H9 (cell line): Measurements from ENCODE around the gene CP. TPM values are rescaled to one million over a fixed set of nuclear protein-coding genes. Genes with fewer than 3 reads are reported as not detected.

Experiments
- DNase-seq: peaks from one replicate; pipeline ENCODE4 v3.0.0-alpha.2; 2017
- H2AFZ ChIP-seq: one replicate; pipeline ENCODE4 v1.6.1; 2013; ENCODE audit warnings: mild to moderate bottlenecking, low read length, control low read depth, moderate library complexity
- H2AK5ac ChIP-seq: 2 replicates; pipeline ENCODE4 v1.6.1; 2013; ENCODE audit warnings: low read length, control low read depth, mixed read lengths; ENCODE audit not compliant: insufficient read length
- H2BK120ac ChIP-seq: one replicate; pipeline ENCODE4 v1.6.1; 2013; ENCODE audit warnings: low read depth, mild to moderate bottlenecking, low read length, control low read depth, inconsistent platforms; ENCODE audit not compliant: poor library complexity, severe bottlenecking
- H2BK12ac ChIP-seq: 2 replicates; pipeline ENCODE4 v1.6.1; 2013; ENCODE audit warnings: low read length, control low read depth, mixed read lengths, low read depth; ENCODE audit not compliant: insufficient read length
- H2BK15ac ChIP-seq: 2 replicates; pipeline ENCODE4 v1.6.1; 2013; ENCODE audit warnings: low read depth, low read length, control low read depth
- H2BK20ac ChIP-seq: one replicate; pipeline ENCODE4 v1.6.1; 2013; ENCODE audit warnings: low read depth, mild to moderate bottlenecking, low read length, control low read depth, inconsistent platforms; ENCODE audit not compliant: poor library complexity, severe bottlenecking
- H2BK5ac ChIP-seq: 2 replicates; pipeline ENCODE4 v1.6.1; 2013; ENCODE audit warnings: low read length, control low read depth, mixed read lengths; ENCODE audit not compliant: insufficient read length
- H3K14ac ChIP-seq: 2 replicates; pipeline ENCODE4 v1.6.1; 2013; ENCODE audit warnings: low read length, control low read depth; ENCODE audit not compliant: insufficient read depth
- H3K18ac ChIP-seq: 2 replicates; pipeline ENCODE4 v1.6.1; 2013; ENCODE audit warnings: low read depth, mild to moderate bottlenecking, mixed read lengths, low read length, control low read depth; ENCODE audit not compliant: insufficient read length
- H3K23ac ChIP-seq: 2 replicates; pipeline ENCODE4 v1.6.1; 2013; ENCODE audit warnings: low read length, control low read depth, mixed read lengths, low read depth; ENCODE audit not compliant: insufficient read length
- H3K23me2 ChIP-seq: 2 replicates; pipeline ENCODE4 v1.6.1; 2013; ENCODE audit warnings: low read depth, mild to moderate bottlenecking, mixed read lengths, low read length, control low read depth; ENCODE audit not compliant: insufficient read length, poor library complexity, severe bottlenecking
- H3K27ac ChIP-seq: 2 replicates; pipeline ENCODE4 v1.5.1; 2013; ENCODE audit warnings: low read length, control low read depth, mixed read lengths, low read depth; ENCODE audit not compliant: insufficient read length
- H3K27me3 ChIP-seq: 2 replicates; pipeline ENCODE4 v1.6.1; 2013; ENCODE audit warnings: low read length, control low read depth, inconsistent platforms; ENCODE audit not compliant: insufficient read depth
- H3K4ac ChIP-seq: 2 replicates; pipeline ENCODE4 v1.6.1; 2013; ENCODE audit warnings: low read depth, mild to moderate bottlenecking, control low read depth, inconsistent platforms, low read length, moderate library complexity
- H3K4me1 ChIP-seq: 2 replicates; pipeline ENCODE4 v1.6.1; 2013; ENCODE audit warnings: low read length, control low read depth, inconsistent platforms; ENCODE audit not compliant: insufficient read depth
- H3K4me2 ChIP-seq: 2 replicates; pipeline ENCODE4 v1.6.1; 2013; ENCODE audit warnings: low read length, control low read depth, mixed read lengths; ENCODE audit not compliant: insufficient read length, insufficient read depth
- H3K56ac ChIP-seq: 2 replicates; pipeline ENCODE4 v1.6.1; 2013; ENCODE audit warnings: low read depth, mild to moderate bottlenecking, mixed read lengths, low read length, control low read depth; ENCODE audit not compliant: insufficient read length
- H3K79me1 ChIP-seq: 2 replicates; pipeline ENCODE4 v1.6.1; 2013; ENCODE audit warnings: low read depth, mild to moderate bottlenecking, moderate library complexity, low read length, control low read depth, inconsistent platforms; ENCODE audit not compliant: insufficient read depth, poor library complexity, severe bottlenecking
- H3K79me2 ChIP-seq: 2 replicates; pipeline ENCODE4 v1.6.1; 2013; ENCODE audit warnings: low read length, control low read depth, inconsistent platforms; ENCODE audit not compliant: insufficient read depth
- H3K9ac ChIP-seq: 2 replicates; pipeline ENCODE4 v1.6.1; 2013; ENCODE audit warnings: low read length, control low read depth, mixed read lengths; ENCODE audit not compliant: insufficient read length; ENCODE audit errors: extremely low read depth
- H3K9me3 ChIP-seq: one replicate; pipeline ENCODE4 v1.6.1; 2013; ENCODE audit warnings: low read depth, low read length, inconsistent platforms; ENCODE audit not compliant: control insufficient read depth
- H3T11ph ChIP-seq: one replicate; pipeline ENCODE4 v1.6.1; 2013; ENCODE audit warnings: mild to moderate bottlenecking, low read length, control low read depth, inconsistent platforms
- H4K20me1 ChIP-seq: one replicate; pipeline ENCODE4 v1.6.1; 2013; ENCODE audit not compliant: control insufficient read depth, insufficient read length, insufficient read depth
- H4K5ac ChIP-seq: 2 replicates; pipeline ENCODE4 v1.6.1; 2013; ENCODE audit warnings: low read depth, mild to moderate bottlenecking, mixed read lengths, low read length, control low read depth; ENCODE audit not compliant: insufficient read length
- H4K8ac ChIP-seq: replicated peaks from 2 replicates; pipeline ENCODE4 v1.6.1; 2013; ENCODE audit warnings: low read length, control low read depth, mixed read lengths, low read depth; ENCODE audit not compliant: insufficient read length
- H4K91ac ChIP-seq: 2 replicates; pipeline ENCODE4 v1.6.1; 2013; ENCODE audit warnings: low read depth, mild to moderate bottlenecking, moderate library complexity, mixed read lengths, low read length, control low read depth; ENCODE audit not compliant: insufficient read length
- H3K27ac Mint-ChIP-seq, 3 experiments: 2 replicates in 2 of 3; 3 replicates in 1 of 3; pipeline ENCODE4 v1.8.0; 2020 to 2021; ENCODE audit warnings: mixed read lengths in 3 of 3, mild to moderate bottlenecking in 1 of 3, moderate library complexity in 1 of 3
- H3K27me3 Mint-ChIP-seq: 2 replicates; pipeline ENCODE4 v1.8.0; 2021; ENCODE audit warnings: low read depth, mild to moderate bottlenecking, moderate library complexity, mixed read lengths
- H3K36me3 Mint-ChIP-seq, 3 experiments: 2 replicates in 2 of 3; 3 replicates in 1 of 3; pipeline ENCODE4 v1.8.0; 2020 to 2021; ENCODE audit warnings: low read depth in 3 of 3, mixed read lengths in 3 of 3; ENCODE audit not compliant: insufficient read depth in 1 of 3
- H3K4me1 Mint-ChIP-seq, 2 experiments: 2 replicates each; pipeline ENCODE4 v1.8.0; 2020; ENCODE audit warnings: mixed read lengths in 2 of 2
- H3K4me3 Mint-ChIP-seq, 2 experiments: 2 replicates in 1 of 2; 3 replicates in 1 of 2; pipeline ENCODE4 v1.8.0; 2020 to 2021; ENCODE audit warnings: mild to moderate bottlenecking in 2 of 2, mixed read lengths in 2 of 2, moderate library complexity in 1 of 2
- H3K9me3 Mint-ChIP-seq, 2 experiments: 2 replicates in 1 of 2; 3 replicates in 1 of 2; pipeline ENCODE4 v1.8.0; 2020; ENCODE audit warnings: mild to moderate bottlenecking in 2 of 2, mixed read lengths in 2 of 2, moderate library complexity in 1 of 2
- WGBS: extraction: QIAGEN DNeasy Blood & Tissue Kit; methylation state at CpG from one replicate; pipeline ENCODE4 v1.1.7; 2013; ENCODE audit warnings: missing lambda C conversion rate, low lambda C conversion rate, mixed read lengths; ENCODE audit not compliant: insufficient read length; ENCODE audit errors: extremely low coverage; 5-methylcytosine and 5-hydroxymethylcytosine counted together
- total RNA-seq: library from RNA; stranded (reverse); gene quantifications from 2 replicates; pipeline ENCODE4 v1.2.1, GENCODE V29; 2021
- TF ChIP-seq, protein P1 (sequence below): fragments of 200-600 bp; sonication (generic); conservative IDR thresholded peaks from 3 replicates; pipeline ENCODE4 v1.8.0; 2021; ENCODE audit warnings: antibody characterized with exemption, mild to moderate bottlenecking

The CP gene
- total RNA-seq, 1 experiment from 2014 or later: 1.1 TPM

DNA sequence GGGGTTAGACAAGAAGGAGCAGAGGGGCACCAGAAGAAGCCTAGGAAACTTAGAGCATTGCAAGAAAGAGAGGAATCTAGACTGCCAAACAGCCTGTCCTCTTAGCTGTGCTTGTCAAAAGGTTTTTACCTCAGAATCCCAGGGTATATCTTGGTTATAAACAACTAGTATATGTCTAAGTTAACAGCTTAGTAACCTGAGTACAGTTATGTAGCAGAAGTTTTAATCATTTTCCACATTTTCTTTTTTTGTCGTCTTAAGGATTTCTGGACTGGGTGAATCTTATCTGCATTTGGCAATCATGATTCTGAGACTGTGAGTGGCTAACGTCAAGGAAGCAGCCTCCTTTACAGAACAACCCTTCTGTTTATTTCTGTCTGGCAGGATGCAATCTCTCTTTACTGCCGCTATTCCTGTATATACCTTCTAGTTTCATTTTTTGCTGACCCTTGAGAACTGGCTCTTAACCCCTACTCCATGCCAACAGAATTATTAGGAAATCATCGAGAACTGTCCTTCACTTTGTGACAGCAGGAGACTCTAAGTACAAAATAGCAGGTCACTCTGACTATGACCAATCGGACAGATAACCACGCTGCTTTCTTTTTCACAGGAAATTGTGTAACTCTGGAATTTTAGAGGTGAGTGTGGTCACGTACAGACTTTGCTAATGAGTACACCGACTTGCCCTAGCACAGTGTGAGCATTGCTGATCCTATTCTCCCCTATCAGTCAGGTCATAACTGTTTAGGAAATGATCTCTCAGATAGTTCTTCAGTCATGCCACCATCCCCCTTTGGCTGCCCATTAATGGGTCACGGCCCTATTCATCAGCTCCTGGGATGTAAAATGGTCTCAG, 3.3 kb upstream of the CP start:
- Histone ChIP-seq H3K4ac (no peak overlapping the region), H3K18ac (no peak overlapping the region), H4K91ac (no peak overlapping the region), H3K14ac (no peak overlapping the region), H3K23ac (no peak overlapping the region), H2BK20ac (no peak overlapping the region), H4K8ac (no peak overlapping the region), H3K79me2 (no peaks in the 10 kb centered on the region), H2BK120ac (no peak overlapping the region), H3K27me3 (no peaks in the 10 kb centered on the region), H3K9me3 (no peaks in the 10 kb centered on the region), H4K20me1 (no peaks in the 10 kb centered on the region), H2AK5ac (no peak overlapping the region), H3K23me2 (no peaks in the 10 kb centered on the region), H2BK15ac (no peak overlapping the region), H2BK12ac (no peak overlapping the region), H3K9ac (no peak overlapping the region), H3K4me1 (peaks cover 7% of the 10 kb centered on the region; the same call in 1 of the 2 replicates), H3K79me1 (no peaks in the 10 kb centered on the region), H2AFZ (no peak overlapping the region), H2BK5ac (no peak overlapping the region), H3K56ac (no peak overlapping the region), H3K4me2 (no peak overlapping the region), H3T11ph (no peak overlapping the region), H4K5ac (no peak overlapping the region), H3K27ac (no peak overlapping the region)
- H3K27me3 Mint-ChIP-seq: no peaks in the 10 kb centered on the region
- no peak overlapping the region; a peak in 1 of 7 replicates for H3K27ac Mint-ChIP-seq
- WGBS: no CpG with 5 or more reads among the region's 9 CpGs
- TF ChIP-seq, protein P1, sequence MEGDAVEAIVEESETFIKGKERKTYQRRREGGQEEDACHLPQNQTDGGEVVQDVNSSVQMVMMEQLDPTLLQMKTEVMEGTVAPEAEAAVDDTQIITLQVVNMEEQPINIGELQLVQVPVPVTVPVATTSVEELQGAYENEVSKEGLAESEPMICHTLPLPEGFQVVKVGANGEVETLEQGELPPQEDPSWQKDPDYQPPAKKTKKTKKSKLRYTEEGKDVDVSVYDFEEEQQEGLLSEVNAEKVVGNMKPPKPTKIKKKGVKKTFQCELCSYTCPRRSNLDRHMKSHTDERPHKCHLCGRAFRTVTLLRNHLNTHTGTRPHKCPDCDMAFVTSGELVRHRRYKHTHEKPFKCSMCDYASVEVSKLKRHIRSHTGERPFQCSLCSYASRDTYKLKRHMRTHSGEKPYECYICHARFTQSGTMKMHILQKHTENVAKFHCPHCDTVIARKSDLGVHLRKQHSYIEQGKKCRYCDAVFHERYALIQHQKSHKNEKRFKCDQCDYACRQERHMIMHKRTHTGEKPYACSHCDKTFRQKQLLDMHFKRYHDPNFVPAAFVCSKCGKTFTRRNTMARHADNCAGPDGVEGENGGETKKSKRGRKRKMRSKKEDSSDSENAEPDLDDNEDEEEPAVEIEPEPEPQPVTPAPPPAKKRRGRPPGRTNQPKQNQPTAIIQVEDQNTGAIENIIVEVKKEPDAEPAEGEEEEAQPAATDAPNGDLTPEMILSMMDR: no peak
- H3K4me3 Mint-ChIP-seq: no peak overlapping the region; a peak in 1 of 5 replicates
- peaks cover 0 to 6% (median 0%) of the 10 kb centered on the region in 3 experiments; a peak in 2 of 7 replicates for H3K36me3 Mint-ChIP-seq
- H3K9me3 Mint-ChIP-seq: 0 out of 5 replicates have a peak, but pooled peaks cover 0 to 2% of the 10 kb centered on the region in 2 experiments
- H3K4me1 Mint-ChIP-seq: peaks cover 4 to 14% of the 10 kb centered on the region in 2 experiments
- no peak for DNase-seq
